ENCODE measurements around the gene CNKSR2.

The CNKSR2 gene

DNA sequence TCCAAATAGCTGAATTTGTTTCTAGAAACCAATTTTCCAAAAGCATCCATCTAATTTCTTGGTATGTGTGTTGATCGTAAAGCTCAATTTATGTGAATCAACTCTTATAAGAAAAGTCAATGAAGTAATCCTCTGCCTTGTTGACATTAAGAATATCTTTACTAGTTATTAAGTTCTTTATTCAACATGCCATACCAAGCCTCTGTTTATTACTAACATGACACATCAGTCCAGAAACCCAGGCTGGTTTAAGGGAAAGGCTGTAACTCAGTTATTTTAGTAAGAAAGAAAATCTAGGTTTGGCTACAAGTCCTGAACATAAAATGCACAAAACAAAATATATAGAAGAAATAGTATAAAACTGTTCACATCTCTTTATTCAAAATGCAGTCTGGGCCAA lies 235.9 kb downstream of the CNKSR2 start:
- DNase-seq (ENCODE audit: low read depth, low spot score) = no peak

DNA sequence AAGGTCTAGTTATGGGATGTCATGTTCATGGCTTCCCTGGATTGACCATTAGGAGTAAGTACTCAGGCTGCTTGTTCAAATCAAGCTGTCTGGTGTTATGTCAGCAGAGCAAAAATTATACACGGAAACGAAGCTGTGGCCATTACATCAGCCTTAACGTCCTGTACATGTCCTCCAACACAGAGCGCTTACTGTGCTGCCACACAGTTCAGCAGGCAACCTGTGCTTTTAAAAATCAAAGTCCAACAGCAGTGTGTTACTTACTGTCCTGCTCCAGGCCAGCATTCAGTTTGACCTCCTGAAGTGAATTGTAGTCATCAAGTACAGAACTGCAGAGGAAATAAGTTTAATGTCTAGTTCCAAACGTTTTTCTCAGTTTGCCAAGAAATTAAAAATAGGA lies 237.9 kb downstream of the CNKSR2 start:
- DNase-seq (ENCODE audit: low read depth, low spot score) = no peak

DNA sequence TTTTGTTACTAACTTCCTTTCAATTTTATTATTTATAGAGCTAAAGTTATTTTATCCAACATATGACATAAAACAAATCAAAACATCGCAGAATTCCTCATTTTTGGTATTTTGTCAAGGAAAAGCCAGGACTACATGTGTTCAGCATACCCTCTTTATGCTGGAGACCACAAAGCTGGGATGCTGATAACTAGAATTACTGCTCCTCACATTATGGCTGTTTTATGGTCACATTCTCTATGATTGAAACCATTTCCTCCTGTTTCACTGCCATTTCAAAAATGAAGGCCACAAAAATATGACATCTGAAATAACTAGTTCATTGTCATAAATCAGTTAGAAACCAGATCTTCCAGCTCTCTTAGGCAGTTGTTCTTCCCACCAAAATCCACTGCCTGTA lies 242.2 kb downstream of the CNKSR2 start:
- DNase-seq (ENCODE audit: low read depth, low spot score) = no peak

DNA sequence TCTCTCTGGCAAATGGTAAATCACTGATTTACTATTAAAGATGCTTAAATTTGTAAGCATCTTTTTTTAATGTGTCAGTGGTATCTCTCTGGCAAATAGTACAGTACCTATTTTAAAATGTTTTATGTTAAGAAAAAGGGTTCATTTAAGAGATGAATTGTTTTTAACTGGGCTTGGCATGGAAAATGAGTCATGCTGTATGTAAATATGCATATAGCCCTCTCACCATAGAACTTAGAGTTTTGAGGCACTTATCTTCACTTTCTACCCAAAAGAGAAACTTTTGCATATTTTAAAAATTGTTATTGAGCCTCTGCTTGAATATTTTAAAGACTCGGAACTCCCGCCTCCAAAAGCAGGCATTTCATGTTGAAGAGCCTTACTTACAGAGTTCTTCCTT lies 246.0 kb downstream of the CNKSR2 start:
- DNase-seq (ENCODE audit: low read depth, low spot score) = no peak

GRCh38 chrX:21623778-21624501 lies 249.7 kb downstream of the CNKSR2 start:
- no peak for DNase-seq (ENCODE audit: low read depth, low spot score)

DNA sequence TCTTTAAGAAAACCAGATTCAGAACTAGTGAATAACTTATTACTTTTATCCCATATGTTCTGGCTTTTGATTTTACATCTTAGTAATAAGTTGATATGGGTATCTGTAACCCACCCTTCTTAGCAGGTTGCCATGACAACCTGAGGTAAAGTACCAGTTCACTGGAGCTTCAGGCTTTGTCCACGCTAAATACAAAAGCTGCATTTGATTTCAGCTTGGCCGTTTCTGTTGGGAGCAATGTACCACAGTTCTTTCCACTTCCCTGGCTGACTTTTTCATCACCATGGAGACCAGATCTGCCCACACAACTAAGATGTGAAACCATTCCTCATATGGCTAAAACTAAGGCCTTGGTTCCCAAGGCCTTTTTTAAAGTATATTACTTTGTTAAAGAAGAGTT lies 257.8 kb downstream of the CNKSR2 start:
- DNase-seq (ENCODE audit: low read depth, low spot score) = peak; percentile 63

- peak; percentile 36 for DNase-seq (ENCODE audit: low read depth, low spot score)
These were observed 264.1 kb downstream of the CNKSR2 start for GRCh38 chrX:21638311-21638710.

DNA sequence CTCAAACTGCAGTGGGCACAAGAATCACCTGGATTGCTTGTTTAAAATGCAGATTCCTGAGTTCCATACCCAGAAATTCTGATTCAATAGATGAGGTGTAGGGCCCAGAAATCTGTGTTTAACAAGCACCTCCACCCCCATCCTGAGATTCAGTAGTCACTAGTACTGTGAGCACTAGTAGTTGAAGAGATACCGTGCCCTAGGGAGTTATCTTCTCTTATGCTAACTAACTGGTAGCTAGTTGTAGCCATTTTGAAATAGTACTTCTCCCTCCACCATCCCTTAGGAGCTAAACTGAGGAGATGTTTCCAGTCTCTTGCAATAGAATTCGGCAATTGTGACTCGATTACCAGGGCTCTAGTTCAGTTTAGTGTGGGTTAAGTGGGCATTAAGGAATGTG lies 265.6 kb downstream of the CNKSR2 start:
- no peak for DNase-seq (ENCODE audit: low read depth, low spot score)

DNA sequence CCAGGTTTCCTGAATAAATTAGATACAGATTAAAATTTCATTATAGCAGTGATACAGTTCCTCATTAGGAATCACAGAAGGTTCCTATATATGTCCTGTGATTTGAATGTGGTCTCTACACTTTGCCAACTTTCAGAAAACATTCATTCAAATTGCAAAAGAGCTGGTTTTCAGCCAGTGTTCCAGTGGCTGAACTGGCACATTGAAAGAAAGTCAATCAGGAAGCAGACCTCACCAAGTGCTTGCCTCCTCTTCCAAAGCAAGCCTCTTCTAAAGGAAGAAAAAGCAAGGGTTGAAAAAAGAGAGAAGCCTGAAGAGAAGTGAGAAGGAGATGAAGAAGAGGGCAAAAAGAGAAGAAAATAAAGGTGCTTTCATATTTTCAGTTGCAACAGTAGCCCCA lies 271.2 kb downstream of the CNKSR2 start:
- DNase-seq (ENCODE audit: low read depth, low spot score) = peak; percentile 37

DNA sequence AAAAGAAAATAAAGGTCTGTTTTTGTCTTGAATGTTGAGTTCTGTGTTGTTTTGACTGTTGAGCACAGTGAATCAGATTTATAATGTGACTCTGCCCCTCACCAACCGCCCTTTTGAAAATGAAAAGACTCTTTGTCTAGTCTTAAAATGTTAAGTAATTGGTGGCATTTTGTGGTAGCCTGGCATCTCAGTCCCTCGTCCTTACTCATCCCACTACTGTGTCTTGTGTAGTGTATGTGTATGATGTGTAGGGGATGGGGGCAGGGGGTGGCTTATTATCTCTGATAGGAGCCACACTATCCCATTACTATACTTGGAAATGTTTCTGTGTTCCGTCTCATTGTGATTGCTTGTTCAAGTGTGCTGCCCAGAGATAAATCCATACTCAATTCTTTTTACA lies 271.7 kb downstream of the CNKSR2 start:
- DNase-seq (ENCODE audit: low read depth, low spot score) = no peak

DNA sequence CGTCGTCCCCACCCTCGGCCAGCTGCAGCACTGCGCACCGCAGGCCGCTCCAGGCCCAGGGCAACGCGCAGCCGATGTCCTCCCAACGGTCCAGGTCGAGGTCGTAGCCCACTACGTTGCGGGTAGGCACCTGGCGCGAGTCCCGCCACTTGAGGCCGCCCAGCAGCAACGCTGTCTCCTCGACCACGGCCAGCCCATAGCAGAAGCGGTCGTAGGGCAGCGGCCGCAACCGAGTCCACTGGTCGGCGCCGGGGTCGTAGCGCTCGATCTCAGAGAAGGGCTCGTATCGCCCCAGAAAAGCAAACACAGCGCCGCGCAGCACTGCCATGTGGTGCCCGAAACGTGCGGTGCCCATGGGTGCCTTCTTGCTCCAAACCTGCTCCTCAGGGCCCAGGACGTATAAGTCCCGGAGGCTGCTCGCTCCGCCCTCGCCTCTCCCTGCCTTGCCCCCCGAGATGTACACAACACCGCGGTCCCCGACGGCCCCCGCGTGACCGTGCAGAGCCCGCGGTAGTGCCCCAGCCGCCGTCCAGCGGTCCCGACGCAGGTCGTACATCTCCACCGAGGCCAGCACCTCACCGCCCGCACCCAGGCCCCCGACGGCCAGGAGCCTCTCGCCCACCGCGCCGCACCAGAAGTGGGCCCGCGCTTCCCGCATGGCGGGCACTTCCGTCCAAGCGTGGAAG lies 281.8 kb downstream of the CNKSR2 start:
- DNase-seq (ENCODE audit: low read depth, low spot score) = no peak

- DNase-seq (ENCODE audit: low read depth, low spot score) = no peak
These were observed 282.5 kb downstream of the CNKSR2 start for GRCh38 chrX:21656587-21657317.

DNA sequence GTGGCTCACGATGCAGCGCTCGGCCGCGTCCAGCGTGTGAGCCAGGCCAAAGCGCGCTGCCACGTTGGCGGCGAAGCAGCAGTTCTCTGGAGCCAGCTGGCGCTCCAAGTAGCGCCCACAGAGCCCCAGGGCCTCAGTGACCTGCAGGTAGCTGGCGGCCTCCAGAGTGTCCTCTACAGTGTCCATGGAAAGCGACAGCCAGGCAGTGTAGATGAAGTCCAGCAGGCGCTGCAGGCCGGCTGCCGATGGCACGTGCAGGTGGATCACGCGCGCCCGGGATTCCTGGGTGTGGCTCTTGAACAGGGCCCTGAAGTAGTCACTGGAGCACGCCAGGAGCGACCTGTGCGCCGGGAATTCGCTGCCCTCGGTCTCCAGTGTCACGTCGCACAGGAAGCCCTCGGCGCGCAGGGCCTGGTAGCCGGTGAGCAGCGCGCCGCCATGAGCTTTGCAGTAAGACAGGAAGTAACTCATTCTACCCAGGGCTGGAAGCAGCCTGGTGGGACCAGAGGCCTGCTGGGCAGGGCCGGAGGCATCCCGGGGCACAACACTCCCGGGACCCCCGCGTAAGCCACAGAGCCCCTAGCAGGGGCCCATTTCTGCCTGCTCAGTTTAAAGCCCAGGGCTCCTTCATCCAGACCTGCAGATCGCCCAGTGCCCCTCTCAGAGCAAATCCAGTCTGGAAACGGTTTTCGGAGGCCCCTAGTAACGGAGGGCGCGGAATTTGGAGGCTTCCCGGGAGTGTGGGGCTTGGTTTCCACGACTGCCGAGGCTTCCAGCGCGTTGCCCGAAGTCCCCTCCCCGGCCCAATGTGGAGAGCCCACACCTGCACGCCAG lies 283.3 kb downstream of the CNKSR2 start:
- no peak for DNase-seq (ENCODE audit: low read depth, low spot score)

DNA sequence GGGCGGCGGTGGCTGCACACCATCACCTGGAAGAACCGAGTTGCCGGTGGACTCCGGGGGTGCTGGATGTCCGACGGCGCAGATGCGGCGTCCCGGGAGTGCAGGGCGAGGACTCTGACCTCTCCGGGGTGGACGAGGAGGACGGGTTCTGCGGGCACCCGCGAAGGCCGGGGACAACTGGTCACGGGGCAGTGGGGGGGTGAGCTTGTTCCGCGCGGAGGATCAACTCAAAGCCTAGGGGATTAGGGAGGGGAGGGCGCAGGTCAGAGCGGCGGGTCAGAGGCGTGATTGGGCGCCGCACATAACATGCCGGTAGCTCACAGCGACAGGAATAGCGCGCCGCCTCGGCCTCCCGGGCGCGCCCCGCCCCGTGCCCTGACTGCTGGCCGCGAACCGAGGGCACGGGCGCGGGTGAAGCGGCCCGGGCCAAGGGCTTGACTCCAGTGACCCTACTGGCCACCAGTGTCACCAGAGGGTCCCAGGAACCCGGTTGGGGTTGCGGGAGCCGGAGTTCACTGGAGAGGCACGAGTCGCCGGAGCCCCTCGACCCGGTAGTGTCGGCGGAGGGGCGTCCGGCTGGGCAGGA lies 284.0 kb downstream of the CNKSR2 start, which contains the start of gene KLHL34:
Gene KLHL34, minus strand, starts transcription at position 179 of the 586 bp plus-strand sequence. CDS start 542 bp downstream, outside the sequence.
- no peak for DNase-seq (ENCODE audit: low read depth, low spot score)

DNA sequence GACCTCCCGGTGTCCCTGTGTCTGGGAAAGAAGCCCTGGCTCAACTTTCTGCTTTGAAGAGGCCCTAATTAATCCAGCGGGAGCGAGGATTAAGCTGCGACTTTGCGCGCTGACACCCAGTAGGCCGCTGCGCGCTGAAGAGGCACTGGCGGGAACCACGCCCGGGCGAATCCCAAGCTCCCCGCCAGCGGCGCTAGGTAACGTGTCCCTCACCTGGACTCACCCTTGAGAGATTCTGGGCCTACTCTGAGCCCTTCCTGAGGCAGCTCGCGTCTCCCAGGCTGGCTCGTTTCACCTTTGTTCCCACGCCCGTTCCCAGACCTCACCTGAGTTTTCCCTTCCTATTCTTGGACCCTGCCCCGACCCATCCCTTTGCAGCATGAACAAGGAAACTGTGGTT lies 284.5 kb downstream of the CNKSR2 start:
- no peak for DNase-seq (ENCODE audit: low read depth, low spot score)

- DNase-seq (ENCODE audit: low read depth, low spot score) = no peak
These were observed 285.1 kb downstream of the CNKSR2 start for GRCh38 chrX:21659320-21659719.

- DNase-seq (ENCODE audit: low read depth, low spot score) = no peak
These were observed 285.9 kb downstream of the CNKSR2 start for GRCh38 chrX:21660156-21660555.

DNA sequence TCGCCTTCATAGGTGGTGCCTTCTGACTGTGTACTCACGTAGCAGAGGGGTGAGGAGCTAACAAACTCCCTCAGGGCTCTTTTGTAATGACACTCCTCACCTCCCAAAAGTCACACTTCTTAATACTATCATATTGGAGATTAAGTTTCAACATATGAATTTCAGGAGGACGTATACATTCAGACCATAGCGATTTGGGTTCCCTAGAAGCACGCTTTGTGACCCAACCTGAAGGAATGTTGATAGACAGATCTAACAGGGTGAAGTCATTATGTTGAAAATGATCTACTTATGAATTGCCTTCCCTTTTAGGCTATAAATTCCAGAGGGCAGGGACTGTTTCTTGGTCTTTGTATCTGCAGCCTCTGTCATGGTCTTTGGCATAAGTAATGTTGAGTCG lies 287.1 kb downstream of the CNKSR2 start:
- no peak for DNase-seq (ENCODE audit: low read depth, low spot score)

DNA sequence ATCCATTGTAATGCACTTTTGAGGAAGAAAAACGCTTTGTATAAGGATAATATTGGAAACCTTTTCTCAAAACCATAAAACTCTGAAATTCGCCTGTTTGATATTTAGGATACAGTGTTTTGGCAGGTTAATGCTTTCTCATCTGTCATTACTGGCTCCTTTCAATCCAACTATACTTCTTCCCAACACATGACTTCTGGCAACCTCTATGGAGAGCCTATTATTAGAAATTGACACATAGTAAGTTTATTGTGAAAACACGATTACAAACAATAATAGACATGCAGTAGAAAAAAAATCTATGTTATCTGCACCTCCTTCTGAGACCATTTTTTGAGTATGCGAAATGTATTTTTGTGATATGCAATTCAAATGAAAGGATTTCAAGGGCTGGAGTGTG lies 288.5 kb downstream of the CNKSR2 start:
- DNase-seq (ENCODE audit: low read depth, low spot score) = no peak

DNA sequence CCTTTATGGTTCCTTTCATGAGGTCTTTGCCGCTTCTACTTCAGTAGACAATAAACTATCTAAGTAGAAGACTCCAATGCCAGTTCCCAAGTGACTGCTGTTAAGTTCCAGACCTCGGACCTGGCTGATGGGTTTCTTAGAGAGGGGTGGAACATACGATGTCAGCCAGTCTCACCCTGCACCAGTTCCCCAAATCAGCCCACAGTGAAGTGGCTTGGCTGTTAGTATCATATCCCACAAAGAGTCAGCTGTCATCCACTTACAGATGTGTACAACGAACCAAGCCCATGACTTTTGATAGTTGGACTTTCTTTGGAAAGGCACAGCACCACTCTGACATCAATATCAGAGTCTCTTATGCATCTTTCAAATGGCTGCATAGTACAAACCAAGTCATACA lies 292.0 kb downstream of the CNKSR2 start:
- DNase-seq (ENCODE audit: low read depth, low spot score) = no peak

DNA sequence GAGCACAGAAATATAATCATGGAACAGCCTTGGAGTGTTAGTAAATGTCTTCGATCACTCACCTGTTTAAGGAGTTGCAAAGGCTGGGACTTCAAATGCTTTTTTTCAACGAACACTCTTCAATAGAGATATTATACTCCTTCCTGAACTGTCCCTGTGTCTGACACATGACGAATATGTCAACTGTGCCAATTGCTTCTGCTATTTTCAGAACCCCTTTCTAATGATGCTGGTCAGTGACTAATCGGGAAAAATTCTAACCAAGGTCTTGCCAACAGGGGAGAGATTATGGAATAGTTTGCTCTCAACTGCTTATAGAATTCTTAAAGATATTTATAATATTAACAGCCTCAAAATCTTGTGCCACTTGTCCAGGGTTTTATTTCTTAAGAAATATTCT lies 292.5 kb downstream of the CNKSR2 start:
- peak; percentile 65 for DNase-seq (ENCODE audit: low read depth, low spot score)
